Aorta (tissue), 5 donors: Measurements from ENCODE around the gene GTF2H3. TPM values are rescaled to one million over a fixed set of nuclear protein-coding genes. Genes with fewer than 3 reads are reported as not detected.

ENCODE experiments used
- ATAC-seq: fragments of 200-7000 bp; cut with Tn5 transposase; one replicate; pipeline ENCODE4 v1.9.1; 2022; ENCODE audit warnings: moderate library complexity; ENCODE audit not compliant: low FRiP score
- DNase-seq, 2 donors: peaks; one replicate each; pipeline ENCODE4 v3.0.0-alpha.2; 2020
- H3K27ac ChIP-seq, 2 donors: one replicate each; pipeline ENCODE4 v1.5.1; 2013; ENCODE audit warnings: low read length in 2 of 2, mild to moderate bottlenecking in 2 of 2, moderate library complexity in 2 of 2, control low read depth in 1 of 2, inconsistent platforms in 1 of 2, low read depth in 1 of 2
- H3K27me3 ChIP-seq, 2 donors: one replicate each; pipeline ENCODE4 v1.6.1; 2013; ENCODE audit warnings: control low read depth in 1 of 2, low read length in 1 of 2, mild to moderate bottlenecking in 1 of 2, moderate library complexity in 1 of 2; ENCODE audit not compliant: insufficient read depth in 2 of 2, control insufficient read depth in 1 of 2
- H3K36me3 ChIP-seq, 2 donors: one replicate each; pipeline ENCODE4 v1.6.1; 2013; ENCODE audit warnings: control low read depth in 1 of 2, low read length in 1 of 2, mild to moderate bottlenecking in 1 of 2; ENCODE audit not compliant: insufficient read depth in 2 of 2, control insufficient read depth in 1 of 2
- H3K4me1 ChIP-seq, 2 donors: one replicate each; pipeline ENCODE4 v1.6.1; 2013; ENCODE audit warnings: low read length in 2 of 2, control low read depth in 1 of 2, mild to moderate bottlenecking in 1 of 2, moderate library complexity in 1 of 2; ENCODE audit not compliant: insufficient read depth in 2 of 2, control insufficient read depth in 1 of 2
- H3K4me3 ChIP-seq, 2 donors: one replicate each; pipeline ENCODE4 v1.5.1; 2013; ENCODE audit warnings: low read length in 2 of 2, control low read depth in 1 of 2, mild to moderate bottlenecking in 1 of 2
- H3K9me3 ChIP-seq: one replicate; pipeline ENCODE4 v1.6.1; 2013; ENCODE audit warnings: mild to moderate bottlenecking, low read length; ENCODE audit not compliant: control insufficient read depth
- WGBS, 2 donors: extraction: QIAGEN DNeasy Blood & Tissue Kit; methylation state at CpG; one replicate each; pipeline ENCODE4 v1.1.7; 2013; 5-methylcytosine and 5-hydroxymethylcytosine counted together
- intact Hi-C, 2 donors: fragments of 100-400 bp; cut with DNase I; formaldehyde crosslinking; loops; one replicate each; pipeline versions ENCODE4 v1.14.2 to v1.15.0; 2022
- polyA plus RNA-seq, 2 donors: library from polyadenylated mRNA; stranded (reverse); fragments of 200-250 nt; gene quantifications; one replicate each; pipeline ENCODE4 v1.2.3, GENCODE V29; 2013
- total RNA-seq, 2 donors: library from RNA; stranded (reverse); fragmentation: NEBNext Ultra II Directional; extraction: Animal tissue kit (Norgen Biotek cat#: 25700); gene quantifications; one replicate each; pipeline ENCODE4 v1.2.1, GENCODE V29; 2021
- donor health status: healthy with polysubstance abuse.
- donor health status: Bipolar disorder and iron deficiency.
- donor health status: DM: no; HTN: no; CAD: no.
- donor health status: DM: no; HTN: no; CAD: no.
- donor health status: DM: yes; HTN: yes; CAD: no.

Gene GTF2H3
- total and polyA plus RNA-seq, 4 donors: 8.5 to 18.1 (median 13.8) TPM

GRCh38 chr12:123621619-123622530 lies 11.8 kb upstream of the GTF2H3 start:
- no peak overlapping the region for H3K27ac ChIP-seq
- no peaks in the 10 kb centered on the region for H3K4me1 ChIP-seq
- no peak overlapping the region for H3K4me3 ChIP-seq
- no peak for DNase-seq
- no peak for ATAC-seq
- intact Hi-C loops: no loop called here
- no peaks in the 10 kb centered on the region for H3K9me3 ChIP-seq
- WGBS, 2 donors: 80 to 81% methylated on average over 15 of the region's 15 CpGs
- peaks cover 6 to 20% of the 10 kb centered on the region in 2 donors for H3K36me3 ChIP-seq
- no peaks in the 10 kb centered on the region for H3K27me3 ChIP-seq

- ATAC-seq: no peak
- no peak for DNase-seq
- Histone ChIP-seq H3K4me1 (peaks cover 4 to 5% of the 10 kb centered on the region in 2 donors), H3K4me3 (peak overlapping the region; percentile 19 to 56), H3K27me3 (no peaks in the 10 kb centered on the region), H3K9me3 (no peaks in the 10 kb centered on the region), H3K27ac (peak overlapping the region in 1 of 2 donors; percentile 34), H3K36me3 (peaks cover 3 to 5% of the 10 kb centered on the region in 2 donors)
- WGBS, 2 donors: 14 to 16% methylated on average over 19 of the region's 19 CpGs
- intact Hi-C loops: no loop called here
Measured at GRCh38 chr12:123634142-123634561, 523 bp downstream of the GTF2H3 start.

GRCh38 chr12:123643911-123644310 lies 10.3 kb downstream of the GTF2H3 start:
- 90 to 92% methylated on average over 7 of the region's 7 CpGs for WGBS, 2 donors
- no peaks in the 10 kb centered on the region for H3K9me3 ChIP-seq
- DNase-seq (no peak), ATAC-seq (no peak)
- H3K4me1 ChIP-seq: no peaks in the 10 kb centered on the region
- H3K27me3 ChIP-seq: no peaks in the 10 kb centered on the region
- H3K27ac ChIP-seq: no peak overlapping the region
- H3K36me3 ChIP-seq: peaks cover 0 to 8% of the 10 kb centered on the region in 2 donors
- no peak overlapping the region for H3K4me3 ChIP-seq
- intact Hi-C loops: no loop called here

- Histone ChIP-seq H3K4me3 (no peak overlapping the region), H3K9me3 (no peaks in the 10 kb centered on the region), H3K27me3 (no peaks in the 10 kb centered on the region), H3K36me3 (peaks cover 0 to 10% of the 10 kb centered on the region in 2 donors), H3K4me1 (no peaks in the 10 kb centered on the region), H3K27ac (no peak overlapping the region)
- intact Hi-C loops: no loop called here
- 95 to 97% methylated on average over 3 of the region's 3 CpGs for WGBS, 2 donors
- ATAC-seq: no peak
- DNase-seq: no peak
Measured at GRCh38 chr12:123645380-123645779, 11.8 kb downstream of the GTF2H3 start.

GRCh38 chr12:123645878-123646277 lies 12.2 kb downstream of the GTF2H3 start:
- H3K4me3 ChIP-seq: no peak overlapping the region
- no peaks in the 10 kb centered on the region for H3K27me3 ChIP-seq
- H3K9me3 ChIP-seq: no peaks in the 10 kb centered on the region
- H3K27ac ChIP-seq: no peak overlapping the region
- WGBS, 2 donors: 81 to 83% methylated on average over 5 of the region's 5 CpGs
- intact Hi-C loops: no loop called here
- H3K36me3 ChIP-seq: peaks cover 0 to 10% of the 10 kb centered on the region in 2 donors
- ATAC-seq (no peak), DNase-seq (no peak)
- H3K4me1 ChIP-seq: no peaks in the 10 kb centered on the region

GRCh38 chr12:123648401-123648800 lies 14.8 kb downstream of the GTF2H3 start:
- no peaks in the 10 kb centered on the region for H3K9me3 ChIP-seq
- WGBS, 2 donors: 85 to 90% methylated on average over 5 of the region's 5 CpGs
- H3K36me3 ChIP-seq: peaks cover 0 to 10% of the 10 kb centered on the region in 2 donors
- no peak overlapping the region for H3K27ac ChIP-seq
- no peaks in the 10 kb centered on the region for H3K4me1 ChIP-seq
- no peaks in the 10 kb centered on the region for H3K27me3 ChIP-seq
- DNase-seq (no peak), ATAC-seq (no peak)
- no peak overlapping the region for H3K4me3 ChIP-seq
- intact Hi-C loops: no loop called here

DNA sequence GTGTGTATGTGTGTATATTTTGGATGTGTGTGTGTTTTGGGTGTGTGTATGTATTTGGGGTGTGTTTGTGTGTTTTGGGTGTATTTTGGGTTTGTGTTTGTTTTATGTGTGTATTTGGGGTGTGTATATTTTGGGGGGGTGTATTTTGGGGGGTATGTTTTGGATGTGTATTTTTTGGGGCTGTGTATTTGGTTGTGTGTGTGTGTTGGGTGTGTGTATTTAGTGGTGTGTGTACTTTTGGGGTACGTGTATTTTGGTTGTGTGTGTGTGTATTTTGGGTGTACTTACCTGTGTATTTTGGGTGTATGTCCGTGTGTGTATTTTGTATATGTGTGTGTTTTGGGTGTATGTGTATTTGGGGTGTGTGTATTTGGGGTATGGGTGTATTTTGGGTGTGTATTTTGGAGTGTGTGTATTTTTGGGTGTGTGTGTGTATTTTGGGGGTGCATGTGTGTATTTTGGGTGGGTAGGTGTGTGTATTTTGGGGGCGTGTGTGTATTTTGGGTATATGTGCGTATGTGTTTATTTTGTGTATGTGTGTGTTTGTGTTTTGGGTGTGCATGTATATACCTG lies 20.6 kb downstream of the GTF2H3 start:
- intact Hi-C loops: no loop called here
- WGBS, 2 donors: 91 to 98% methylated on average over 4 of the region's 4 CpGs
- ATAC-seq: no peak
- Histone ChIP-seq H3K36me3 (peaks cover 2% of the 10 kb centered on the region in 2 donors), H3K4me3 (no peak overlapping the region), H3K27ac (no peak overlapping the region), H3K9me3 (no peaks in the 10 kb centered on the region), H3K4me1 (no peaks in the 10 kb centered on the region), H3K27me3 (no peaks in the 10 kb centered on the region)
- no peak for DNase-seq

DNA sequence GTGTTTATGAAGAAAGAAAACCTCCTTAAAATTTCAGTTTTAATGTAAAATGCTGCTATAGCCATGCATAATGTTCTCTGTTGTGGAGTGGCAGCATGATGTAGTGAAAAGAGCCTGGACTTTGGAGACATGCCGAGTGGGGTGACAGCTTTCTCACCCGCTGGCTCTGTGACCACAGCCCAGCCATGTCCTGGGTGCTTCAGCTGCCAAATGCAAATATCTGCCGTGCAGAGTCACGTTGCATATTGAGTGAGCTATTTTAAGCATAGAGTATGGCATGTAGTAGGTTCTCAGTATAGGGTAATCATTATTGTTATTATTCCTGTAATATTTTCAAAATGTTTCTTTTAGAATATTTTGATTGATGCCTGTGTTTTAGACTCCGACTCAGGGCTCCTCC lies 21.8 kb downstream of the GTF2H3 start:
- no peaks in the 10 kb centered on the region for H3K9me3 ChIP-seq
- H3K36me3 ChIP-seq: peaks cover 4% of the 10 kb centered on the region in 2 donors
- DNase-seq (no peak), ATAC-seq (no peak)
- no peak overlapping the region for H3K27ac ChIP-seq
- no peaks in the 10 kb centered on the region for H3K4me1 ChIP-seq
- no peaks in the 10 kb centered on the region for H3K27me3 ChIP-seq
- WGBS, 2 donors: 47 to 49% methylated on average over 5 of the region's 5 CpGs
- no peak overlapping the region for H3K4me3 ChIP-seq
- intact Hi-C loops: no loop called here

- intact Hi-C loops: no loop called here
- Histone ChIP-seq H3K4me3 (no peak overlapping the region), H3K27ac (no peak overlapping the region), H3K4me1 (no peaks in the 10 kb centered on the region), H3K27me3 (no peaks in the 10 kb centered on the region), H3K36me3 (peaks cover 4% of the 10 kb centered on the region in 2 donors), H3K9me3 (no peaks in the 10 kb centered on the region)
- DNase-seq (no peak), ATAC-seq (no peak)
- WGBS, 2 donors: 81 to 84% methylated on average over 4 of the region's 4 CpGs
Measured at GRCh38 chr12:123656392-123656791, 22.8 kb downstream of the GTF2H3 start.
